ENCODE data around the gene LRRC75A.
A peak's percentile ranks its signal among the peaks of the same experiment; 100 is the strongest.

LRRC75A gene

GRCh38 chr17:16493531-16494046 lies 1.6 kb upstream of the LRRC75A start:
- DNase-seq = no peak

DNA sequence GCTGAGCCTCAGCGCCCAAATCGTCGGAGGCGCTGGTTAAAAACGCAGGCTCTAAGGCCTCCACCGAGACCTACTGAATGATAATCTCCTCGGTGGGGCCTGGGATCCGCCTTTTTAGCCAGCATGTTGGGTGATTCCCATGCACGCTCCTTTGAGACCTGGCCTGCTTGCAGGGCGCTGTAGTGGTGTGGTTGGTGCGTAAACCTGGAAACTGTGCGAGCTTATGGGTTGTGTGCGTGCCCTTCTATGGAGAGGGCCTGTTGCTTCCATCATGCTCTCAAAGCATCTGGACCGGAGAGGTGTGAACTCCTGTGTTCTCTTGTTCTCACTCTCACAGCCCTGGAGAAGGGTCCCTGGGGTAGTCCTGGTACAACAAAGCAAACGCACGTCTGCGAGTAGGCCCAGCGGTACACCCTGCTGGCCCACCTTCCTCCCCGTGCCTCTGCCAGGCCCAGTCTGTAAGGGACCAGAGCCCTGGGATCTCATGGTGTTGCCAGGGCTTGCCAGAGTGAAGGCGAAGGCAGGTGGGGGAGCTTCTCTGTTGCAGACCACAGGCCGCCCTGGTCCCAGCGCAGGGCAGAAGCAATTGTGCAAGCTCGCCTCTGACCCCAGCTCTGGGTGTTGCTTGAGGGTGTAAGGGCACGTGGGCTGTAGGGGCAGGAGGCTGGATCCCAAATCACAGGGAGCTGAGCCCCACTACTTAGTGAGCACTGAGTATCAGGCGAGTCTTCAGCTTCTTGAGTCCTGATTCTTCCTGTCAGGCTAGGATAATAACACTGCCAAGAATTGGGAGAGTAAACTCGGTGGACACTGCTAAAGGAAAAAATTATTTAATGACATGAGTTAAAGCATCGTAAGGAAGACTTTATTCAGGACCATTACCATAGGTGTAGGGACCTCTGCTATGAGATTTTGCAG lies 879 bp upstream of the LRRC75A start:
- DNase-seq = no peak

GRCh38 chr17:16491131-16491702 lies 776 bp downstream of the LRRC75A start:
- peak; percentile 24 for DNase-seq

- DNase-seq = no peak
Measured at GRCh38 chr17:16489431-16489830, 2.6 kb downstream of the LRRC75A start.

DNA sequence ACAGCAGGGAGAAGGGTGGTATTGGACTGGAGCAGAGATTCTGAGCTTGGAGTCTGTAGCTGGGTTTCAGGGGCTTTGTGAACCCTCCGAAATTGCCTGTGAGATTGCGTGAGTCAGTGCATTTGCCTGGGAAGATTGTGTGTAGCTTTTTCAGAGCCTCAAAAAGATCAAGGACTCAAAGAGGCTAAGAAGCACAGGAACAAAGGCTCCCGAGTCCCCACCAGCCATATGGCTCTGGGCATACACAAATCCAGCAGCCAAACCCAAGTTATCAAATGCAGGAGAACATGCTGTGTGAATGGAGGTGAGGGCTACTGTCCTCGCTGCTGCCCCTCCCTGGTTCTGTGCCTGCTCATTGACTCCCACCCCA lies 3.0 kb downstream of the LRRC75A start:
- no peak for DNase-seq

- DNase-seq = no peak
Measured at GRCh38 chr17:16488186-16488967, 3.6 kb downstream of the LRRC75A start.

DNA sequence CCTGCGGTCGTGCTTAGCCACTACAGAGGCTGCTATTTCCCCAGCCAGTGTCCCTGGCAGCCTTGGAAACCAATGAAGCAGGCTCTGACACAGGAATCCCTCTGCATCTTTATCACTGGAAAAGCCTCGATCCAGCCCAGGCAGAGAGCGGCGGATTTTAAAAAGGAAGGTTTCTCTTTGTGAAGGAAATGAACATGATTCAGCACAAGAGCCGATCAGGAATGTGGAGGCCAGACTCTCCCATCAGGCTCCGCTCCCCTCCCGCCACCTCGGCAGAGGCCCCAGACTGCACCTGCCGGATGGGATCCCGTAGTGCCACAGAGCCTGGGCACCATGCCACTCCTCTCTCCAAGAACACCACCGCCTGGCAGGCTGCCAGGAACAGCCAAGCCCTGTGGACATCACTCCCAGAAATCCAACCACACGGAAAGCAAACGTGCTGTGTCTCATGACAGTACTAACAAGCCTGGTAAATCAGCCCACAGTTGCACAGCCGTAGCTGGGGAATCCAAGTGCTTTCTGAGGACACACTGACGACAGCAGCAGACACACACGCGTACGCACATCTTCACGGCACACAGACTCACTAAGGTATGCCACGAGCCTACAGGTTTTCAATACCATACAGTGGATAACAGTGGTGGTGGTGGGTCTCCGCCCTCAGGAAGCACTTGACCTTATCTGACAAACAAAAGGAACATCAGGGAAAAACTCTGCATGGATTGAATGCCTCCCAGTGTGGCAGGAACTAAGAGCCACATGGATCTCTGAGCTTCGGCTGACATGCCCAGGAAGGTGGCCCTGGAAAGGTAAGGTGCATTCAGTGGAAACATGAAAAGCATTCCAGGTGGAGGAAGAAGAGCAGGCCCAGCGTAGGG lies 5.4 kb downstream of the LRRC75A start:
- DNase-seq = peak; percentile 79

DNA sequence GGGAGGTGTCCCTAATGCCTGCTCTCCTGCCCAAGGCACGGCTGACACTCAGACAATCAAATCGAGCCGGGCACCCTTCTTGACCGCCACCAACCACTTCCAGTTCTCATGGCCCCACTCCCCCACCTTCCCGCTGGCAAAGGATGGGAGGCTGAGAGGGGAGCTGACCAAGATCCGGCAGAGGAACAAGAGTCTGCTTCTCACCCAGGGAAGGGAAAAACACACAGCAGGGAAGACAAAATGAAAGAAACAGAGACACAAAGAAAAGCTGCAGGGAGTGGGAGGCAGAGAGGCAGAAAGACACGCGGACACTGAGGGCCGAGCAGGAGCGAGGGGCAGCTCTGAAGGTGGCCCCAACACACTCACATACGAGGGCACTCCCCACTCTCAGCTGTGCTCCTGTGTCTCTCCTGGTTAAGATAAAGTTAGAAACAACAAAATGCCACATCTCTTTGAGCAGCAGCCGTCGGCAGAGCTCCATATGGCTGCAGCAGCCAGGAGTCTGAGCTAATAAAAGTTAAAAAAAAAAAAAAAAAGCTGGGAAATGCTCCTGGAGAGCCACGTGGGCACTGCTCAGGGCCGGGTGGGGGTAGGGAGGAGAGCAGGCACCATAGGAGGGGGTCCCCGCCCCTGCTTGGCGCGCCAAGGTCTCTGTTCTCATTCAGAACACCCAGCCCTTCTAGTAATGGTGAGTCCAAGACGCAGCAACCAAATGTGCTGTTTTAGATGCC lies 7.4 kb downstream of the LRRC75A start:
- no peak for DNase-seq

DNA sequence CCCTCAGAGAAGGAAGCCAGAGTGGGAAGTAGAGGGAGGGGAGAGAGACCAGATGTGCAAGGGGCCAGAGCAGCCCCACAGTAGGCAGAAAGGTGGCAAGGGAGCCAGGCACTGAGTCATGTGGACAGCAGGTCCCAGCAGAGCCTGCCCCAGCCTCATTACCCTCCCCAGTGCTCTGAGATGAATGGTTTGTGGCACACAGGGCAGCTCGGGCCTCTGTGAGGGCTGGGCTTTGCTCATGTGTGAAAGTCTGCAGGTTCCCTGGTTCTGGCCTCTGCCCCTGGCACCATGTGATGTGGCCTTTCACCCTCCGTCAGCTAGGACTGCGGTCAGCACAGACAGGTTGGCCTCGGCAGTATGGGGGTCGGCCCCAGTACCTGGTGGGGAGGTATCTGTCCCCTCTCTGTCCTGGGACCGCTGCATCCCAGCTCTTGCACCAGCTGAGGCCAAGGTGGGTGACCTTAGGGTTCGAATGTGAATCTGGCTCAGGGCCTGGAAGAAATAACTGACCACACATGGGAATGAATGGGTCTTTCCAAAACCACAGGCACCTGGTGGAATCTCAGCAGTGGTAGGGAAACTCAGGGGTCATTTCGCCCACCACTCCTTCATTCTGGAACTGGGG lies 8.9 kb downstream of the LRRC75A start:
- no peak for DNase-seq

- no peak for DNase-seq
Measured at GRCh38 chr17:16482253-16482652, 9.7 kb downstream of the LRRC75A start.

DNA sequence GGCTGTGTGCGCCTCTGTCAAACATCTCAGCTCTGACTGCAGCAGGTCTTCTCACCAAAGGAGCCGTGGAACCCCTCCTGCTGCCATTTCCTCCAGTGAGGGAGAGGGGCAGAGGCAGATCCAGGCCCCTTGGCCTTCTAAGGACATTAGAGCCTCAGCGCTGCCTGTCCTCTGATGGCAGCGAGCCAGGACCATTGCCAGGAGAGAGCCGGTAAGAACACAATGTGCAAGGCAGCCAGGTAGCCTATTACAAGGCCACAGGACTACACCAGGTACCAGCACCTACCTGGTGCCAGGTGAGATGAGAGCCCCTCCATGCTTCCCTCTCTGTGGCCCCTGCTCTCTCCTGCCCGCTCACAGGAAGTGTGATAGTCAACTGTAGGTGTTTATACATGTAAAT lies 11.0 kb downstream of the LRRC75A start:
- DNase-seq = no peak

GRCh38 chr17:16479264-16479663 lies 12.7 kb downstream of the LRRC75A start:
- DNase-seq = no peak

- DNase-seq = no peak
Measured at GRCh38 chr17:16478649-16479048, 13.3 kb downstream of the LRRC75A start.

- no peak for DNase-seq
Measured at GRCh38 chr17:16477666-16478065, 14.3 kb downstream of the LRRC75A start.

- DNase-seq = peak; percentile 94
Measured at GRCh38 chr17:16477255-16477654, 14.7 kb downstream of the LRRC75A start.

GRCh38 chr17:16475179-16475704 lies 16.8 kb downstream of the LRRC75A start:
- no peak for DNase-seq

GRCh38 chr17:16474012-16474725 lies 17.8 kb downstream of the LRRC75A start:
- DNase-seq = peak; percentile 88

DNA sequence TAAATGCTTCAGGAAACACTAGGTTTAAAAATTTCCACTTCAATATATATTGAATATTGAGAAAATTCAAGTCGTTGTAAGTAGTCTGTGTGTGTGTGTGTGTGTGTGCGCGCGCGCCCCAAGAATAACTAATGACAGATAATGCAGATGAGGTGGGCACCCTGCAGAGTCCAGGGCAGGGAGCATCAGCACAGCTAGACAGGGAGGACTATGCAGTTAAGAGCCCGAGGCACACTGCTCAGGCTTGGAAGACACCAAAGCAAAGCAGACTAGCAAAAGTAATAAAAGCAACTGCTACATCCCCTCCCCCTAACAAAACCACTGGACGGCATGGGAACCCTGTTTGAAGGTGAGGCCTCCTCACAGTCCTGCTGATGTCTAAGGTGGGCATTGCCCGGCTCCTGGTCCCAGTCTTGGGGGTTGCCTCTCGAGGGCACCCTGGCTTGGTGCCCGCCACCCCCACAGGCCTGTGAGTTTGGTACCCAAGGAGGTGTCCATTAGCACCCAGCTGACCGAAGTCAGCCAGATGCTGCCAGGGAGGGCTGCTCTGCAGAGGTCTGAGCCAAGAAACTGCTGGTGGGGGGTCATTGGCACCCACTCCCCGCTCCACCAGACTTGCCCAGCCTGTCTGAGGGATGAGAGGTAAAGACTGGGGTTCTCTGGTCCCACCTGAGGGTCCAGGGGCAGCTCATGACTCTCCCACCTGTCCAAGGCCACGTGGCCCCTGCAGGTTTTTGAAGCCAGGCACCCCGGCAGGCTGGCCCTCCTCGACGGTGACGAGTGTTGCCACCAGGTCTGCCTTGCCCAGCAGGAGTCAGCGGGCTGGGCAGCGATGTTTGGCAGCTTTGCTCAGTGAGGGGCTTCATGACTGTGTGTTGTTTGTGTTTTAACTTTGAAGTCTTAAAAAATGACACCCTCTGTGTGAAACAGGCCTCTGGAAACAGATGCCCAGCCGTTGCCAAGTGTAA lies 18.7 kb downstream of the LRRC75A start:
- DNase-seq = no peak

GRCh38 chr17:16472539-16472938 lies 19.5 kb downstream of the LRRC75A start:
- DNase-seq = no peak
